Adipocyte (in vitro differentiated cells): ENCODE measurements around the gene RAB9A.

Source experiments
- DNase-seq: peaks from one replicate; pipeline ENCODE4 v3.0.0-alpha.2; 2015; ENCODE audit warnings: low read depth
- H3K27me3 ChIP-seq: replicated peaks from 2 replicates; pipeline ENCODE4 v1.7.0; 2013; ENCODE audit warnings: mild to moderate bottlenecking, low read length, moderate library complexity; ENCODE audit not compliant: control insufficient read depth, insufficient read depth
- H3K36me3 ChIP-seq: 2 replicates; pipeline ENCODE4 v1.7.0; 2013; ENCODE audit warnings: low read length, mild to moderate bottlenecking, moderate library complexity; ENCODE audit not compliant: control insufficient read depth, insufficient read depth, severe bottlenecking
- H3K4me1 ChIP-seq: 2 replicates; pipeline ENCODE4 v1.7.0; 2013; ENCODE audit warnings: mild to moderate bottlenecking, low read length, moderate library complexity; ENCODE audit not compliant: control insufficient read depth, insufficient read depth
- H3K4me3 ChIP-seq: 2 replicates; pipeline ENCODE4 v1.7.0; 2013; ENCODE audit warnings: mild to moderate bottlenecking, low read length, moderate library complexity
- H3K9ac ChIP-seq: 2 replicates; pipeline ENCODE4 v1.7.0; 2013; ENCODE audit warnings: mild to moderate bottlenecking, low read length, moderate library complexity
- H3K9me3 ChIP-seq: 2 replicates; pipeline ENCODE4 v1.7.0; 2013; ENCODE audit warnings: mild to moderate bottlenecking, low read length, moderate library complexity; ENCODE audit not compliant: control insufficient read depth

Gene RAB9A

DNA sequence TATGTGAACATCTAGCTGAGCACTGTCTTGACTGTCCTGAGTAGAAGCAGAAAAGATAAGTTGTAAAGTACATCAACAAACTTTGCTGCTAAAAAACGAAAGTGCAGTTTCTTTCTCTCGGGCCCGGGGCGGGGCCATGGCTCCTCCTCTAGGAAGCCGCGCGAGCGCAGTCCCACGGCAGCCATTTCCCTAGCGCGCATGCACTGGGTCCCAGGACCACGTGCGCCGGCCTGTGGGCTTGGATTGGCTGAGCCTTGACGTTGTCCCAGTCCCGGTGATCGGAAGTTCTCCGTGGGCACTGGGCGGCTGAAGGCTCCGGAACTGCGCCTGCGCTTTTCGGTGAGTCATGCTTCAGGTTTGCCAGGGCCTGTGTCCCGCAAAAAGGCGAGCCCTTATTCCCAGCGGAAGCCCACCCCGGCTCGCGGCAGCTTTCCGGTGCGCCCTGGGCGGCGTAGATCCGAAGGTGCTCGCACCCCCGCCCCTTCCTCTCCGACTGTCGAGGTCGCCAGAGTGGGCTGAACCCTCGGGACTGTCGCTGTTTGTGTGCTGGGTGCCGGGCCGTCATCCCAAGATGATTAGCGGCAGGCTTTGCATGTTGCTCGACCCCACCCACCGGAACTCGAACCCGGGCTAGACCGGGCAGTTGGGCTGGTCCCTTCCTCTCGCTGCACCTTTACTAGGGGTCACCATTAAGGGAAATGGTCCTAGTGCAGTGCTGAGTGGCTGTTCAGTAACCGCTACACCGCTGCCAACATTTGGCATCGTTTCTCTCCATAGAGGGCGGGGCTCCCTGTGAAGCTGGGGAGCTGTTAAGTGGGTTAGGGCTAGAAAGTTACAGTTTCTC is 35.9 kb upstream of the RAB9A start, which contains the start of gene TCEANC:
TSS of gene TCEANC (plus strand) at position 292 of the 844 bp plus-strand sequence. CDS start 9,368 bp downstream, outside the sequence.
- H3K9me3 ChIP-seq, result no peaks in the 10 kb centered on the region
- H3K36me3 ChIP-seq, result no peaks in the 10 kb centered on the region
- peak within 1 kb of the TSS; percentile 95 for H3K4me3 ChIP-seq
- peak within 1 kb of the TSS; percentile 95 for H3K9ac ChIP-seq
- H3K4me1 ChIP-seq, result peaks cover 15% of the 10 kb centered on the region
- peak; percentile 96 for DNase-seq
- H3K27me3 ChIP-seq, result peaks cover 8% of the 10 kb centered on the region

DNA sequence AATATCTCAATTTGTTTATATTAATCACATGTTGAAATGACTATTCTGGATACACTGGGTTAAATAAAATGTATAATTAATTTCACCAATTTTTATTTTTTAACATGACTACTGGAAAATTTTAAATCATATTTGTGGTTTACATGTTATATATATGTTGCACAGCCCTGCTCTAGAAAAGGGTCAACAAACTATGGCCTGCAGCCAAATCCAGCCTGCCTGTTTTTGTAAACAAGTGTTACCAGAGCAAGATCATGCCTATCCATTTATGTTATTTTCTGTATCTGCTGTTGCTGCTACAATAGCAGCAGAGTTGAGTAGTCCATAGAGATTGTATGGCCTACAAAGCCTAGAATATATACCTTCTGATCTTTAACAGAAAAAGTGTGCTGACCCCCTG is 34.8 kb upstream of the RAB9A start:
- H3K27me3 ChIP-seq, result no peaks in the 10 kb centered on the region
- H3K36me3 ChIP-seq, result no peaks in the 10 kb centered on the region
- peak overlapping the region; percentile 95 for H3K9ac ChIP-seq
- H3K4me3 ChIP-seq, result peak overlapping the region; percentile 95
- no peak for DNase-seq
- peaks cover 22% of the 10 kb centered on the region for H3K4me1 ChIP-seq
- H3K9me3 ChIP-seq, result no peaks in the 10 kb centered on the region

DNA sequence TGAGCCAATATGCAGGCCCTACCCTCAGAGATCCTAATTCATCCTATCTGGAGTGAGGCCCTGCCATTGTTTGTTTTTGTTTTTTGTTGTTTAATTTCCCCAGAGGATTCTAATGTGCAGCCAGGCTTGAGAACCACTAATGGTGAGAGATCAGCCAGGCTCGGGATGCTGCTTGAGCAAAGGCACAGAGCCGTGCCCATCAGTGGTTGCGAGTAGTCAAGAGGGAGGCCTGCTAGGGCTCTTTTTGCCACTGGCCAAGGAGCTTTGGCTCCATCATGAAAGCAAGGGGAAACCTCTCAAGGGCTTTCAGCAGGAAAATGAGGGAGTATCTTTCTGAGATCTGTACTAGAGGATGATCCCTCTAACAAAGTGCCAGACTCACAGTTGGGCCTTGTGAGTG is 33.3 kb upstream of the RAB9A start:
- Histone ChIP-seq H3K4me3 (no peak overlapping the region), H3K27me3 (no peaks in the 10 kb centered on the region), H3K36me3 (peaks cover 4% of the 10 kb centered on the region), H3K9me3 (no peaks in the 10 kb centered on the region), H3K4me1 (peaks cover 23% of the 10 kb centered on the region), H3K9ac (no peak overlapping the region)
- DNase-seq, result no peak

DNA sequence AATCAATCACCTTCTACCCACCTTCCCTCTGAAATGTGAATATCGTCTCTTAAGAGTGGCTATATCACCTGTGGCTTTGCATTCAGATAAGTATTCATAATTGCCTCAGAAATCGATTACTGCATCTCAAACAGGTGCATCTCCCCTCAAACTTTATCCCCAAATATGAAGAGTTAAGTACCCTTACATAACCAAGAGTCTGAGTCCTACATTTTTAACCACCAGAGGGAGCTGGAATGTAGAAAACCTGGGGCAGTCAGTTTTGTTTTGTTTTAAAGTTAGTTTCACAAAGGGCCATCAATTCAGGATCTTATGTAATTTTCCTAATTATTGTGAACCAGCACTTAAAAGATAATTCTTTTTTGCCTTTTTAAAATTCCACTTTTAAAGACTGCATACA is 30.3 kb upstream of the RAB9A start:
- H3K4me1 ChIP-seq, result peaks cover 35% of the 10 kb centered on the region
- peak; percentile 82 for DNase-seq
- no peaks in the 10 kb centered on the region for H3K27me3 ChIP-seq
- H3K4me3 ChIP-seq, result no peak overlapping the region
- H3K9ac ChIP-seq, result peak overlapping the region; percentile 20
- peaks cover 7% of the 10 kb centered on the region for H3K36me3 ChIP-seq
- H3K9me3 ChIP-seq, result no peaks in the 10 kb centered on the region

DNA sequence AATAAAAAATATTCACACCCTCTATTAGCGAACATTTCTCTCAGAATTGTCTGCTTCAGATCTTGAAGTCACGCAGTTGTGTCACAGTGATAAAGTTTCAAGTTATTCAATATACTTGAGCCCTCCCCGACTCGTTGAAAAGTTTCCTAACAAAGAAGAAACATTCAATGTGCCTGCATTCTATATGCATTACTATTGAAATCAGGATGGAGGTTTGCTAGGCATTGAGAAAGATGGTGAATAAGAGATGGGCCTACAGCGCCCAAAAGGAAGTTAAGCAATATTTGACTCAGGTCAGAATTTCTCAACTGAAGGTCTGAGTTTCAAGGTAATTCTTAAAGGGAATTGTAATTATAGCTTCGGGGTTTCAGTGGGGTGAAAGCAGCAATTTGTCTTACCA is 29.9 kb upstream of the RAB9A start:
- no peaks in the 10 kb centered on the region for H3K27me3 ChIP-seq
- H3K9me3 ChIP-seq, result no peaks in the 10 kb centered on the region
- no peak overlapping the region for H3K4me3 ChIP-seq
- peak; percentile 81 for DNase-seq
- peaks cover 7% of the 10 kb centered on the region for H3K36me3 ChIP-seq
- H3K9ac ChIP-seq, result peak overlapping the region; percentile 20
- H3K4me1 ChIP-seq, result peaks cover 33% of the 10 kb centered on the region

DNA sequence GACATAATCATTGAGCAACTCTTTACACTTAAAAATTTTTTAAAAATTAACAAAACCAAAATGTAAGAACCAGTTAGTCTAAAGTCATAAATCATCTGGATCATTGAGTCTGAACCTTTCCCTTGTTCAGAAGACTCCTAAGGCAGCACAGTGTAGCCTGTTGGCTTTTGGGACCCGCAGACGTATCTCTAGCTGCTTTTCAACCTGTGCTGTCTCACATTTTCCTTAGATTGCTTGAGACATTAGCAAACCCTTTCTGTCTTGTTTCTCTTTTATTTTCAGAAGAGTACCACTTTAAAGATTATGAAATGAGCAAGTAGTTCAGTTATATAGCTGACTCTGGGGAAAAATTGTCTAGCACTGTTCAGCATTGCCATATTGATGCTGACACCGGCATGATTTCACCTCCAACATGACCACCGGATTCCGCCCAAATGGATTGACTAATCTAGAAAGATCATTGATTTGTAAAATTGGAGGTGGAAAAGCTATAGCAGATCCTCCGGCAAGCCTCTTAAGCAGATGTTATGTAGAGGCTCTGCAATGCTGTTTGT is 27.1 kb upstream of the RAB9A start:
- H3K9ac ChIP-seq, result peak overlapping the region; percentile 79
- H3K27me3 ChIP-seq, result peaks cover 2% of the 10 kb centered on the region
- peaks cover 7% of the 10 kb centered on the region for H3K36me3 ChIP-seq
- H3K4me3 ChIP-seq, result peak overlapping the region; percentile 80
- DNase-seq, result no peak
- peaks cover 43% of the 10 kb centered on the region for H3K4me1 ChIP-seq
- no peaks in the 10 kb centered on the region for H3K9me3 ChIP-seq

DNA sequence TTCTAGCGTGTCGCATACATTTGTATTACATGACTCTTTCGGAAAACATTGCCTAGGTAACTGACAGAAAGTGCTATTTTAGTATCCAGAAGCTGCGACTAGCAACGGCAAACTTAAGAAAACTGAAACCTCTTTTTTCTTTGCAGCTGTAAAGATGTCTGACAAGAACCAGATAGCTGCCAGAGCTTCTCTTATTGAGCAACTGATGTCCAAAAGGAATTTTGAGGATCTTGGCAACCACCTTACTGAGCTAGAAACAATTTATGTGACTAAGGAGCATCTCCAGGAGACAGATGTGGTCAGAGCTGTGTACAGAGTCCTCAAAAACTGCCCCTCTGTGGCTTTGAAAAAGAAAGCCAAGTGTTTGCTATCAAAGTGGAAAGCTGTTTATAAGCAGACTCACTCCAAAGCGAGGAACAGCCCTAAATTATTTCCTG is 26.6 kb upstream of the RAB9A start:
- Histone ChIP-seq H3K4me3 (peak overlapping the region; percentile 80), H3K36me3 (peaks cover 7% of the 10 kb centered on the region)
- peak; percentile 55 for DNase-seq

DNA sequence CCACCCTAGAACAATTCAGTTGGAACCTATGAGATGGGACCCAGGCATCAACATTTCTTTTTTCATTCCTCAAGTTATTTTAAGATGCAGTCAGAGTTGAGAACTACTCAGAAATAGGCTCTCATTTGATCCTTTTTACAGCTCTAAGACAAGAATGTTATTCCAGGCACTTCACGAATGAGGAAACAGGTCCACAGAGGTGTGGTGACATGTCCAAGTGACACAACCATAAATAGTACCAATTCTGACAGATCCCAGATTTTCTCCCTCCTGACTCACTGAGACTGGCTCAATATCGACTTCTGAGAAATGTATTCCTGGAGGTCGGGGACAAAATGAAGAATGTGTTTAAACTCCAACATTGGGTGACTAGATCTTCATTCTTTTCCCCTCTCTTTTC is 24.9 kb upstream of the RAB9A start:
- no peak for DNase-seq
- Histone ChIP-seq H3K9ac (no peak overlapping the region), H3K27me3 (peaks cover 4% of the 10 kb centered on the region), H3K9me3 (no peaks in the 10 kb centered on the region), H3K4me3 (no peak overlapping the region), H3K4me1 (peaks cover 43% of the 10 kb centered on the region), H3K36me3 (peaks cover 7% of the 10 kb centered on the region)

More for the DNA sequence above, 26.6 kb upstream of the RAB9A start:
- H3K27me3 ChIP-seq, result peaks cover 4% of the 10 kb centered on the region
- H3K4me1 ChIP-seq, result peaks cover 47% of the 10 kb centered on the region
- H3K9me3 ChIP-seq, result no peaks in the 10 kb centered on the region
- H3K9ac ChIP-seq, result peak overlapping the region; percentile 79

DNA sequence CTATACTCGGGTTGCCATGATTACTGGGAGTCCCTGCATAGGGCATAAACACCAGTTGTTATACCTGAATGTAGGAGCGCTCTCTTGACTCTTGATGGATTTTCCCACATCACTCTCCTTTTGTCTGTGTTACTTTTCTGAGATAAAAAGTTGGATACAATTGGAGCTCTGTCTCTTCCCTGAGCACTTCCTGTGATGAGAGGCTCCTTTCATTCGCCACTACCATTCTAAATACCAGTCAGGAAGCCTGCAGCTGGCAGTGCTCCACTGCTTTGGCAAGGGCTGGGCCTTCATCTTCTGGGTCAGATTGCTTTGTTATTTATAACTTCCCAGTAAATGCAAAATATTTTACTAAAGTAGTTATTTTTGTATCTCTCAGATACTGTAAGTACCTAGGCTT is 22.1 kb upstream of the RAB9A start:
- DNase-seq, result no peak
- Histone ChIP-seq H3K9me3 (no peaks in the 10 kb centered on the region), H3K9ac (no peak overlapping the region), H3K4me3 (no peak overlapping the region), H3K36me3 (no peaks in the 10 kb centered on the region), H3K27me3 (peaks cover 15% of the 10 kb centered on the region), H3K4me1 (peaks cover 41% of the 10 kb centered on the region)

DNA sequence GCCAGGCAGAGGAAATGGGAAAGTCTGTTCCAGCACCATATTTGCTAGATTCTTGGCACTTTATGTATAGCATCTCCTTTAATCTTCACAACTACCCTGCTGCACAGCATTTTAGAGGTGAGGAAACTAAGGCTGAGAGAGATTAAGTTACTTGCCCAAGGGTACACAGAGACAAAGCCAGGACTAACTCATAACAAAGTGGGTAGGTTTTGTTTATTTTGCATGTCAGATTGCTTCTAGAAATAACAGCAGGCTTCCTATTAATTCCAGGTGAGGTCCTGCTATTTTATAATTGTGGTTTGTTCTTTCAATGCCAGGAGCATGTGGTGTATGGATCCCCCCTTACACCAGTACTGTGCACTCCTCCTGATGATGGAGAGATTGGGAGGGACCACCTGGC is 21.0 kb upstream of the RAB9A start:
- no peak for DNase-seq

DNA sequence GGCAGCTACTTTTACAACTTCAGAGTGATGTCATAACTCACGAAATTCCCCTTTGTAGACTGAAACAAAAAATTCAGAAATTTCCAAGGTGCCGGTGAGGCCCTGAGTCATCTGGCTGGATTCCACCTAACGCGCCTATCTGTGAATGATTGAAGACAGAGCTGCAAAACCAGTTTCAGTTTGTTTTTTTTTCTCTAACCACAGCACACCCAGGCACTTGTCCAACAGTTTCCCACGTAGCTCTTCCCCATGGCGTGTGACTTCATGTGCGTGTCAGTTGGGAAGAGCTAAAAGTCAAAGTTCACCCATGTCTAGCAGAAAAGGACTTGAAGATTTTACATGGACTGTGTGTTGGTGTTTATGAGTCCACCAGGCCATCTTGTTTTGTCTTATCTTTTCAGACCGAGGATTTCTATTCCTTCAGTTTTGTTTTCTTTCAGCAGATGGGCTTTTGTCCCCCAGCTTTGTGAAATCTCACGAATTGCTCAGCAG is 19.6 kb upstream of the RAB9A start:
- H3K4me1 ChIP-seq, result peaks cover 23% of the 10 kb centered on the region
- no peaks in the 10 kb centered on the region for H3K9me3 ChIP-seq
- H3K4me3 ChIP-seq, result peak overlapping the region; percentile 2
- H3K36me3 ChIP-seq, result no peaks in the 10 kb centered on the region
- H3K9ac ChIP-seq, result no peak overlapping the region
- peaks cover 23% of the 10 kb centered on the region for H3K27me3 ChIP-seq
- peak; percentile 88 for DNase-seq

More for the DNA sequence above, 21.0 kb upstream of the RAB9A start:
- no peaks in the 10 kb centered on the region for H3K9me3 ChIP-seq
- no peaks in the 10 kb centered on the region for H3K36me3 ChIP-seq
- H3K4me3 ChIP-seq, result no peak overlapping the region
- H3K9ac ChIP-seq, result no peak overlapping the region
- H3K4me1 ChIP-seq, result peaks cover 32% of the 10 kb centered on the region
- peaks cover 21% of the 10 kb centered on the region for H3K27me3 ChIP-seq
